Islet precursor cell (in vitro differentiated cells): ENCODE results near the gene LRRTM4.
A peak's percentile ranks its signal among the peaks of the same experiment; 100 is the strongest.
"Not testable (repeated sequence)": the region's sequence is repeated elsewhere in the genome, so short reads cannot be mapped to it uniquely, and the experiment has no call there.

Experiments used
- DNase-seq: peaks from one replicate; pipeline ENCODE4 v3.0.0-alpha.2; 2018

Gene LRRTM4

GRCh38 chr2:76829374-76830234 lies 692.6 kb downstream of the LRRTM4 start:
- DNase-seq = no peak

GRCh38 chr2:76826691-76827090 lies 695.5 kb downstream of the LRRTM4 start:
- no peak for DNase-seq

- no peak for DNase-seq
Observed at GRCh38 chr2:76825140-76825970, 696.8 kb downstream of the LRRTM4 start.

- DNase-seq = no peak
Observed at GRCh38 chr2:76821731-76822130, 700.4 kb downstream of the LRRTM4 start.

- no peak for DNase-seq
Observed at GRCh38 chr2:76813084-76813483, 709.1 kb downstream of the LRRTM4 start.

GRCh38 chr2:76812156-76812555 lies 710.0 kb downstream of the LRRTM4 start:
- no peak for DNase-seq

- no peak for DNase-seq
Observed at GRCh38 chr2:76809136-76809535, 713.0 kb downstream of the LRRTM4 start.

GRCh38 chr2:76808732-76809131 lies 713.4 kb downstream of the LRRTM4 start:
- DNase-seq = peak; percentile 56

GRCh38 chr2:76793647-76794334 lies 728.4 kb downstream of the LRRTM4 start:
- DNase-seq = no peak

- DNase-seq = not testable (repeated sequence)
Observed at GRCh38 chr2:76781313-76781712, 740.9 kb downstream of the LRRTM4 start.

GRCh38 chr2:76763276-76763675 lies 758.9 kb downstream of the LRRTM4 start:
- no peak for DNase-seq

GRCh38 chr2:76760367-76760704 lies 761.8 kb downstream of the LRRTM4 start:
- DNase-seq = no peak

- DNase-seq = no peak
Observed at GRCh38 chr2:76759634-76760366, 762.4 kb downstream of the LRRTM4 start.

GRCh38 chr2:76752506-76752905 lies 769.7 kb downstream of the LRRTM4 start:
- no peak for DNase-seq

- no peak for DNase-seq
Observed at GRCh38 chr2:76749858-76750257, 772.3 kb downstream of the LRRTM4 start.

GRCh38 chr2:76748581-76749296 lies 773.4 kb downstream of the LRRTM4 start:
- no peak for DNase-seq

- no peak for DNase-seq
Observed at GRCh38 chr2:76745605-76746004, 776.6 kb downstream of the LRRTM4 start.

- DNase-seq = peak; percentile 51
Observed at GRCh38 chr2:76737607-76738006, 784.6 kb downstream of the LRRTM4 start.

GRCh38 chr2:76733736-76734135 lies 788.4 kb downstream of the LRRTM4 start:
- DNase-seq = no peak

GRCh38 chr2:76731157-76731556 lies 791.0 kb downstream of the LRRTM4 start:
- DNase-seq = no peak

- no peak for DNase-seq
Observed at GRCh38 chr2:76730021-76730420, 792.2 kb downstream of the LRRTM4 start.

- DNase-seq = no peak
Observed at GRCh38 chr2:76721226-76721625, 801.0 kb downstream of the LRRTM4 start.
